ENCODE measurements around the gene RTBDN. TPM values are rescaled to one million over a fixed set of nuclear protein-coding genes. Genes with fewer than 3 reads are reported as not detected.

RTBDN gene
- total and polyA plus RNA-seq, 10 of the 15 experiments (the other 5 are each of a cell fraction or from before 2014, with no cell fraction given): 0.45 TPM; not detected in 9

DNA sequence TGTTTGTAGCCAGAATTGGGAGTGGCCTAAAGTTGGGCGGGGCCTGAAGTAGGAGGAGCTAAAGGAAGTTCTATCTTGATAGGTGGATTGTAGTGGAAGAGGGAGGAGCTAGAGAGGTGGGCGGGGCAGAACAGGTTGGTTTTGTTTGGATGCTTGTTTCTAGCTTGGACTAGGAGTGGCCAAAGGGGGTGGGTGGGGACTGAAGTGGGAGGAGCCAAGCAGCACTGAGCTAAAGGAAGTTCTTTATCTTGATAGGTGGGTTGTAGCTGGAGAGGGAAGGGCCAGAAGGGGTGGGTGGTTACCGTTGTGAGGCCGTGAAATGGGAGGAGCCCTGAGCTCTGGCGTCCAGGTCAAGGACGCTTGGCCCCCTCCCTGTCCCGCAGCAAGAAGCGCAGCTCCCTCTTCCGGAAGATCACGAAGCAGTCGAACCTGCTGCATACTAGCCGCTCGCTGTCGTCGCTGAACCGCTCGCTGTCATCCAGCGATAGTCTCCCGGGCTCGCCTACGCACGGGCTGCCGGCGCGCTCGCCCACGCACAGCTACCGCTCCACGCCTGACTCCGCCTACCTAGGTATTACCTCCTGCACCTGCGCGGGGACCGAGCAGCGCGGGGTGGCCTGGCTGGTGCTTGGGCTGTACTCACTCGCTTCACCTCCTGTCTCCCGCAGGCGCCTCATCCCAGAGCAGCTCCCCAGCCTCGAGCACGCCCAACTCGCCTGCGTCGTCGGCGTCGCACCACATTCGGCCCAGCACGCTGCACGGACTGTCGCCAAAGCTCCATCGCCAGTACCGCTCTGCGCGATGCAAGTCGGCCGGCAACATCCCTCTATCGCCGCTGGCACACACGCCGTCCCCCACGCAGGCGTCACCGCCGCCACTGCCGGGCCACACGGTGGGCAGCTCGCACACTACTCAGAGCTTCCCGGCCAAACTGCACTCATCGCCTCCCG lies 38.8 kb upstream of the RTBDN start:
- DNase-seq (ENCODE audit: low read depth, low spot score): no peak
- CTCF ChIA-PET: interaction anchor here (0.8 to 1.2 kb wide), 4 partner anchors 8 to 92 kb away, joined by 3 to 4 read pairs (median 3); partner anchors contain the start of gene DNASE2
- SMC1A ChIA-PET (ENCODE audit: uncharacterized antibody, unreplicated experiment): no interaction called here
- Histone ChIP-seq H3K36me3 (ENCODE audit: control insufficient read depth in 2 of 2, insufficient read depth in 2 of 2, low read length in 1 of 2) (peaks cover 0 to 4% of the 10 kb centered on the region in 2 experiments; a peak in 1 of 4 replicates), H3K27me3 (replicated peaks in 1 of 2; ENCODE audit: control insufficient read depth in 2 of 2, insufficient read depth in 2 of 2, low read length in 1 of 2) (no peaks in the 10 kb centered on the region), H3K4me1 (ENCODE audit: control insufficient read depth, insufficient read depth, low read length) (no peaks in the 10 kb centered on the region), H3K27ac (ENCODE audit: control insufficient read depth, insufficient read depth) (no peak overlapping the region), H3K4me2 (ENCODE audit: control insufficient read depth, insufficient read depth) (no peak overlapping the region), H2AFZ (ENCODE audit: control insufficient read depth, low read depth, low read length) (no peak overlapping the region), H3K9ac (ENCODE audit: control insufficient read depth, insufficient read depth, low read length) (no peak overlapping the region), H4K20me1 (ENCODE audit: control insufficient read depth, insufficient read depth) (no peaks in the 10 kb centered on the region), H3K9me3 (replicated peaks; ENCODE audit: control insufficient read depth, insufficient read depth, low read length) (no peaks in the 10 kb centered on the region; the same call in 2 of the 3 replicates), H3K4me3 (no peak overlapping the region), H3K79me2 (ENCODE audit: control insufficient read depth, insufficient read depth, low read length) (no peaks in the 10 kb centered on the region)
- RAD21 ChIA-PET (ENCODE audit: unreplicated experiment): no interaction called here
- POLR2A ChIA-PET: interaction anchor here (0.7 kb wide), 1 partner anchor 9 kb away, joined by 4 read pairs; no protein-coding TSS in a partner anchor
- peak; percentile 80 for ATAC-seq
- 97% methylated on average over 60 of the region's 70 CpGs for WGBS (ENCODE audit: insufficient coverage, insufficient replicate concordance, low lambda C conversion rate, missing lambda C conversion rate)
- FAIRE-seq: no peak
- in situ Hi-C loops (cut with MboI): no loop called here
- no TSS peak for BruUV-seq (replicated peaks)
- intact Hi-C loops (cut with micrococcal nuclease; ENCODE audit: unreplicated experiment): no loop called here
- no peak for TF ChIP-seq MTA2 (IDR thresholded peaks at IDR 0.05; ENCODE audit: low read depth)
- no peak for TF ChIP-seq SREBF2 (IDR thresholded peaks at IDR 0.05; ENCODE audit: low read length)
- TF ChIP-seq, protein P1, sequence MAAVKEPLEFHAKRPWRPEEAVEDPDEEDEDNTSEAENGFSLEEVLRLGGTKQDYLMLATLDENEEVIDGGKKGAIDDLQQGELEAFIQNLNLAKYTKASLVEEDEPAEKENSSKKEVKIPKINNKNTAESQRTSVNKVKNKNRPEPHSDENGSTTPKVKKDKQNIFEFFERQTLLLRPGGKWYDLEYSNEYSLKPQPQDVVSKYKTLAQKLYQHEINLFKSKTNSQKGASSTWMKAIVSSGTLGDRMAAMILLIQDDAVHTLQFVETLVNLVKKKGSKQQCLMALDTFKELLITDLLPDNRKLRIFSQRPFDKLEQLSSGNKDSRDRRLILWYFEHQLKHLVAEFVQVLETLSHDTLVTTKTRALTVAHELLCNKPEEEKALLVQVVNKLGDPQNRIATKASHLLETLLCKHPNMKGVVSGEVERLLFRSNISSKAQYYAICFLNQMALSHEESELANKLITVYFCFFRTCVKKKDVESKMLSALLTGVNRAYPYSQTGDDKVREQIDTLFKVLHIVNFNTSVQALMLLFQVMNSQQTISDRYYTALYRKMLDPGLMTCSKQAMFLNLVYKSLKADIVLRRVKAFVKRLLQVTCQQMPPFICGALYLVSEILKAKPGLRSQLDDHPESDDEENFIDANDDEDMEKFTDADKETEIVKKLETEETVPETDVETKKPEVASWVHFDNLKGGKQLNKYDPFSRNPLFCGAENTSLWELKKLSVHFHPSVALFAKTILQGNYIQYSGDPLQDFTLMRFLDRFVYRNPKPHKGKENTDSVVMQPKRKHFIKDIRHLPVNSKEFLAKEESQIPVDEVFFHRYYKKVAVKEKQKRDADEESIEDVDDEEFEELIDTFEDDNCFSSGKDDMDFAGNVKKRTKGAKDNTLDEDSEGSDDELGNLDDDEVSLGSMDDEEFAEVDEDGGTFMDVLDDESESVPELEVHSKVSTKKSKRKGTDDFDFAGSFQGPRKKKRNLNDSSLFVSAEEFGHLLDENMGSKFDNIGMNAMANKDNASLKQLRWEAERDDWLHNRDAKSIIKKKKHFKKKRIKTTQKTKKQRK (IDR thresholded peaks at IDR 0.05; ENCODE audit: low read depth, low read length): no peak
- no peak for TF ChIP-seq JUND (IDR thresholded peaks at IDR 0.05; ENCODE audit: low read depth, low read length)
- no peak for TF ChIP-seq POLR2AphosphoS2 (IDR thresholded peaks at IDR 0.05; ENCODE audit: low read depth, low read length)
- TF ChIP-seq NFXL1 (IDR thresholded peaks at IDR 0.05; ENCODE audit: borderline replicate concordance): no peak
- TF ChIP-seq RUNX3 (IDR thresholded peaks at IDR 0.05; ENCODE audit: low read length): no peak
- no peak for TF ChIP-seq SMAD1 (IDR thresholded peaks at IDR 0.05; ENCODE audit: low read depth, partially characterized antibody)
- no peak for TF ChIP-seq HCFC1 (IDR thresholded peaks at IDR 0.05; ENCODE audit: low read length)
- TF ChIP-seq RB1 (IDR thresholded peaks at IDR 0.05; ENCODE audit: borderline replicate concordance): no peak
- TF ChIP-seq FOXK2 (IDR thresholded peaks at IDR 0.05): no peak
- no peak for TF ChIP-seq TCF7 (IDR thresholded peaks at IDR 0.05; ENCODE audit: borderline replicate concordance)
- TF ChIP-seq, protein P2, sequence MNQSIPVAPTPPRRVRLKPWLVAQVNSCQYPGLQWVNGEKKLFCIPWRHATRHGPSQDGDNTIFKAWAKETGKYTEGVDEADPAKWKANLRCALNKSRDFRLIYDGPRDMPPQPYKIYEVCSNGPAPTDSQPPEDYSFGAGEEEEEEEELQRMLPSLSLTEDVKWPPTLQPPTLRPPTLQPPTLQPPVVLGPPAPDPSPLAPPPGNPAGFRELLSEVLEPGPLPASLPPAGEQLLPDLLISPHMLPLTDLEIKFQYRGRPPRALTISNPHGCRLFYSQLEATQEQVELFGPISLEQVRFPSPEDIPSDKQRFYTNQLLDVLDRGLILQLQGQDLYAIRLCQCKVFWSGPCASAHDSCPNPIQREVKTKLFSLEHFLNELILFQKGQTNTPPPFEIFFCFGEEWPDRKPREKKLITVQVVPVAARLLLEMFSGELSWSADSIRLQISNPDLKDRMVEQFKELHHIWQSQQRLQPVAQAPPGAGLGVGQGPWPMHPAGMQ (IDR thresholded peaks at IDR 0.05; ENCODE audit: borderline replicate concordance): no peak
- TF ChIP-seq ZNF384 (IDR thresholded peaks at IDR 0.05; ENCODE audit: borderline replicate concordance, low read depth, low read length): no peak
- no peak for TF ChIP-seq MEF2A (IDR thresholded peaks at IDR 0.05; ENCODE audit: insufficient read depth, low read depth, low read length)
- TF ChIP-seq, protein P3, sequence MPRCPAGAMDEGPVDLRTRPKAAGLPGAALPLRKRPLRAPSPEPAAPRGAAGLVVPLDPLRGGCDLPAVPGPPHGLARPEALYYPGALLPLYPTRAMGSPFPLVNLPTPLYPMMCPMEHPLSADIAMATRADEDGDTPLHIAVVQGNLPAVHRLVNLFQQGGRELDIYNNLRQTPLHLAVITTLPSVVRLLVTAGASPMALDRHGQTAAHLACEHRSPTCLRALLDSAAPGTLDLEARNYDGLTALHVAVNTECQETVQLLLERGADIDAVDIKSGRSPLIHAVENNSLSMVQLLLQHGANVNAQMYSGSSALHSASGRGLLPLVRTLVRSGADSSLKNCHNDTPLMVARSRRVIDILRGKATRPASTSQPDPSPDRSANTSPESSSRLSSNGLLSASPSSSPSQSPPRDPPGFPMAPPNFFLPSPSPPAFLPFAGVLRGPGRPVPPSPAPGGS (IDR thresholded peaks at IDR 0.05; ENCODE audit: borderline replicate concordance, insufficient read depth, low read depth, low read length, poor library complexity, severe bottlenecking): peak; percentile 82
- no peak for TF ChIP-seq RAD51 (IDR thresholded peaks at IDR 0.05)
